Measurements from ENCODE around the gene ICOS. TPM values are rescaled to one million over a fixed set of nuclear protein-coding genes. Genes with fewer than 3 reads are reported as not detected.

The ICOS gene
- total and polyA plus RNA-seq, 9 of the 15 experiments (the other 6 are each of a cell fraction or from before 2014, with no cell fraction given): not detected

DNA sequence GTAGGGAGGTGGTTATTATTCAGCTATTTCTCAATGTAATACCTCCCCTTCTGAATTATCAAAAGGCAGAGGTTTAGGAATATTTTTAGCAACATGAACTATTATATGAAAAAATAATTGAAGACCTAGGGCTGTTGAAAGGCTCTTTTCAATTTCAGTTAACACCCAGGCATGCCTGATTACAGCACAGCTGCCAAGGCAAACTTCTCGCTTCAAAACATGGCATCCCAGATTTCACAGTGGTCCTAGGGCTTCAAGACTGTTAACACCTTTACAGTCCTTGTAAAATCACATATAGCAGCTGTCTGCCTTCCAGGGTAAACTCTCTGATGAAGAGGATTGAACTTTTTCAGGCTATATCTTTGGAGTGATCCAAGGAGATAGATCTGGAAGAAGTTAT, 45.8 kb upstream of the ICOS start:
- FAIRE-seq (no peak), ATAC-seq (no peak), DNase-seq (ENCODE audit: extremely low read depth in 1 of 4, low spot score in 3 of 4) (no peak)
- no peaks in the 10 kb centered on the region for H3K36me3 ChIP-seq (ENCODE audit: control insufficient read depth, insufficient read depth, low read length)
- H3K9ac ChIP-seq (ENCODE audit: insufficient read depth in 1 of 2, low read depth in 2 of 2, low read length in 2 of 2): no peak overlapping the region
- no peak overlapping the region for H3K4me2 ChIP-seq (ENCODE audit: insufficient read depth, low read length)
- BruUV-seq (replicated peaks): no TSS peak
- POLR2A ChIA-PET: no interaction called here
- CTCF ChIA-PET (ENCODE audit: low intra/inter-chr PET ratio): no interaction called here
- no peaks in the 10 kb centered on the region for H3K79me2 ChIP-seq (ENCODE audit: control insufficient read depth, insufficient read depth, low read length)
- H3K4me3 ChIP-seq: no peak overlapping the region
- no peak overlapping the region for H3K27ac ChIP-seq (ENCODE audit: extremely low read depth, low read depth, low read length)
- H3K9me3 ChIP-seq (replicated peaks; ENCODE audit: control insufficient read depth, insufficient read depth, low read depth, low read length): no peaks in the 10 kb centered on the region
- H4K20me1 ChIP-seq (replicated peaks; ENCODE audit: control insufficient read depth, insufficient read depth, low read length): no peaks in the 10 kb centered on the region
- in situ Hi-C loops (cut with MboI) (no loop called here), intact Hi-C loops (cut with micrococcal nuclease) (no loop called here)
- no peaks in the 10 kb centered on the region for H3K9me1 ChIP-seq (ENCODE audit: control insufficient read depth, insufficient read depth, low read length)
- H2AFZ ChIP-seq (ENCODE audit: low read depth, low read length): no peak overlapping the region
- WGBS (ENCODE audit: insufficient coverage, low coverage, missing lambda C conversion rate): 0% methylated on average over 1 of the region's 1 CpG
- H3K4me1 ChIP-seq (replicated peaks in 1 of 2; ENCODE audit: control insufficient read depth in 2 of 2, insufficient read depth in 2 of 2, low read length in 2 of 2): no peaks in the 10 kb centered on the region
- no peaks in the 10 kb centered on the region for H3K27me3 ChIP-seq (ENCODE audit: control insufficient read depth in 2 of 2, insufficient read depth in 2 of 2, low read length in 2 of 2)
- TF ChIP-seq, protein P1, sequence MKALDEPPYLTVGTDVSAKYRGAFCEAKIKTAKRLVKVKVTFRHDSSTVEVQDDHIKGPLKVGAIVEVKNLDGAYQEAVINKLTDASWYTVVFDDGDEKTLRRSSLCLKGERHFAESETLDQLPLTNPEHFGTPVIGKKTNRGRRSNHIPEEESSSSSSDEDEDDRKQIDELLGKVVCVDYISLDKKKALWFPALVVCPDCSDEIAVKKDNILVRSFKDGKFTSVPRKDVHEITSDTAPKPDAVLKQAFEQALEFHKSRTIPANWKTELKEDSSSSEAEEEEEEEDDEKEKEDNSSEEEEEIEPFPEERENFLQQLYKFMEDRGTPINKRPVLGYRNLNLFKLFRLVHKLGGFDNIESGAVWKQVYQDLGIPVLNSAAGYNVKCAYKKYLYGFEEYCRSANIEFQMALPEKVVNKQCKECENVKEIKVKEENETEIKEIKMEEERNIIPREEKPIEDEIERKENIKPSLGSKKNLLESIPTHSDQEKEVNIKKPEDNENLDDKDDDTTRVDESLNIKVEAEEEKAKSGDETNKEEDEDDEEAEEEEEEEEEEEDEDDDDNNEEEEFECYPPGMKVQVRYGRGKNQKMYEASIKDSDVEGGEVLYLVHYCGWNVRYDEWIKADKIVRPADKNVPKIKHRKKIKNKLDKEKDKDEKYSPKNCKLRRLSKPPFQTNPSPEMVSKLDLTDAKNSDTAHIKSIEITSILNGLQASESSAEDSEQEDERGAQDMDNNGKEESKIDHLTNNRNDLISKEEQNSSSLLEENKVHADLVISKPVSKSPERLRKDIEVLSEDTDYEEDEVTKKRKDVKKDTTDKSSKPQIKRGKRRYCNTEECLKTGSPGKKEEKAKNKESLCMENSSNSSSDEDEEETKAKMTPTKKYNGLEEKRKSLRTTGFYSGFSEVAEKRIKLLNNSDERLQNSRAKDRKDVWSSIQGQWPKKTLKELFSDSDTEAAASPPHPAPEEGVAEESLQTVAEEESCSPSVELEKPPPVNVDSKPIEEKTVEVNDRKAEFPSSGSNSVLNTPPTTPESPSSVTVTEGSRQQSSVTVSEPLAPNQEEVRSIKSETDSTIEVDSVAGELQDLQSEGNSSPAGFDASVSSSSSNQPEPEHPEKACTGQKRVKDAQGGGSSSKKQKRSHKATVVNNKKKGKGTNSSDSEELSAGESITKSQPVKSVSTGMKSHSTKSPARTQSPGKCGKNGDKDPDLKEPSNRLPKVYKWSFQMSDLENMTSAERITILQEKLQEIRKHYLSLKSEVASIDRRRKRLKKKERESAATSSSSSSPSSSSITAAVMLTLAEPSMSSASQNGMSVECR (CRISPR knock-in tag; IDR thresholded peaks at IDR 0.05): no peak
- TF ChIP-seq U2AF1 (optimal IDR thresholded peaks at IDR 0.05; ENCODE audit: low read depth, low read length) (no peak), ZC3H8 (IDR thresholded peaks at IDR 0.05) (no peak), ZNF124 (CRISPR knock-in tag; IDR thresholded peaks at IDR 0.05) (no peak)
- TF ChIP-seq, protein P2, sequence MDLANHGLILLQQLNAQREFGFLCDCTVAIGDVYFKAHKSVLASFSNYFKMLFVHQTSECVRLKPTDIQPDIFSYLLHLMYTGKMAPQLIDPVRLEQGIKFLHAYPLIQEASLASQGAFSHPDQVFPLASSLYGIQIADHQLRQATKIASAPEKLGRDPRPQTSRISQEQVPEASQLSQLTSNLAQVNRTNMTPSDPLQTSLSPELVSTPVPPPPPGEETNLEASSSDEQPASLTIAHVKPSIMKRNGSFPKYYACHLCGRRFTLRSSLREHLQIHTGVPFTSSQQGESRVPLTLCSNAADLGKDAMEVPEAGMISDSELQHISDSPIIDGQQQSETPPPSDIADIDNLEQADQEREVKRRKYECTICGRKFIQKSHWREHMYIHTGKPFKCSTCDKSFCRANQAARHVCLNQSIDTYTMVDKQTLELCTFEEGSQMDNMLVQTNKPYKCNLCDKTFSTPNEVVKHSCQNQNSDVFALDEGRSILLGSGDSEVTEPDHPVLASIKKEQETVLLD (IDR thresholded peaks at IDR 0.05): no peak
- TF ChIP-seq, protein P3, sequence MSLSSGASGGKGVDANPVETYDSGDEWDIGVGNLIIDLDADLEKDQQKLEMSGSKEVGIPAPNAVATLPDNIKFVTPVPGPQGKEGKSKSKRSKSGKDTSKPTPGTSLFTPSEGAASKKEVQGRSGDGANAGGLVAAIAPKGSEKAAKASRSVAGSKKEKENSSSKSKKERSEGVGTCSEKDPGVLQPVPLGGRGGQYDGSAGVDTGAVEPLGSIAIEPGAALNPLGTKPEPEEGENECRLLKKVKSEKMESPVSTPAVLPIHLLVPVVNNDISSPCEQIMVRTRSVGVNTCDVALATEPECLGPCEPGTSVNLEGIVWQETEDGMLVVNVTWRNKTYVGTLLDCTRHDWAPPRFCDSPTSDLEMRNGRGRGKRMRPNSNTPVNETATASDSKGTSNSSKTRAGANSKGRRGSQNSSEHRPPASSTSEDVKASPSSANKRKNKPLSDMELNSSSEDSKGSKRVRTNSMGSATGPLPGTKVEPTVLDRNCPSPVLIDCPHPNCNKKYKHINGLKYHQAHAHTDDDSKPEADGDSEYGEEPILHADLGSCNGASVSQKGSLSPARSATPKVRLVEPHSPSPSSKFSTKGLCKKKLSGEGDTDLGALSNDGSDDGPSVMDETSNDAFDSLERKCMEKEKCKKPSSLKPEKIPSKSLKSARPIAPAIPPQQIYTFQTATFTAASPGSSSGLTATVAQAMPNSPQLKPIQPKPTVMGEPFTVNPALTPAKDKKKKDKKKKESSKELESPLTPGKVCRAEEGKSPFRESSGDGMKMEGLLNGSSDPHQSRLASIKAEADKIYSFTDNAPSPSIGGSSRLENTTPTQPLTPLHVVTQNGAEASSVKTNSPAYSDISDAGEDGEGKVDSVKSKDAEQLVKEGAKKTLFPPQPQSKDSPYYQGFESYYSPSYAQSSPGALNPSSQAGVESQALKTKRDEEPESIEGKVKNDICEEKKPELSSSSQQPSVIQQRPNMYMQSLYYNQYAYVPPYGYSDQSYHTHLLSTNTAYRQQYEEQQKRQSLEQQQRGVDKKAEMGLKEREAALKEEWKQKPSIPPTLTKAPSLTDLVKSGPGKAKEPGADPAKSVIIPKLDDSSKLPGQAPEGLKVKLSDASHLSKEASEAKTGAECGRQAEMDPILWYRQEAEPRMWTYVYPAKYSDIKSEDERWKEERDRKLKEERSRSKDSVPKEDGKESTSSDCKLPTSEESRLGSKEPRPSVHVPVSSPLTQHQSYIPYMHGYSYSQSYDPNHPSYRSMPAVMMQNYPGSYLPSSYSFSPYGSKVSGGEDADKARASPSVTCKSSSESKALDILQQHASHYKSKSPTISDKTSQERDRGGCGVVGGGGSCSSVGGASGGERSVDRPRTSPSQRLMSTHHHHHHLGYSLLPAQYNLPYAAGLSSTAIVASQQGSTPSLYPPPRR (CRISPR knock-in tag; IDR thresholded peaks at IDR 0.05; ENCODE audit: borderline replicate concordance): no peak
- TF ChIP-seq, protein P4, sequence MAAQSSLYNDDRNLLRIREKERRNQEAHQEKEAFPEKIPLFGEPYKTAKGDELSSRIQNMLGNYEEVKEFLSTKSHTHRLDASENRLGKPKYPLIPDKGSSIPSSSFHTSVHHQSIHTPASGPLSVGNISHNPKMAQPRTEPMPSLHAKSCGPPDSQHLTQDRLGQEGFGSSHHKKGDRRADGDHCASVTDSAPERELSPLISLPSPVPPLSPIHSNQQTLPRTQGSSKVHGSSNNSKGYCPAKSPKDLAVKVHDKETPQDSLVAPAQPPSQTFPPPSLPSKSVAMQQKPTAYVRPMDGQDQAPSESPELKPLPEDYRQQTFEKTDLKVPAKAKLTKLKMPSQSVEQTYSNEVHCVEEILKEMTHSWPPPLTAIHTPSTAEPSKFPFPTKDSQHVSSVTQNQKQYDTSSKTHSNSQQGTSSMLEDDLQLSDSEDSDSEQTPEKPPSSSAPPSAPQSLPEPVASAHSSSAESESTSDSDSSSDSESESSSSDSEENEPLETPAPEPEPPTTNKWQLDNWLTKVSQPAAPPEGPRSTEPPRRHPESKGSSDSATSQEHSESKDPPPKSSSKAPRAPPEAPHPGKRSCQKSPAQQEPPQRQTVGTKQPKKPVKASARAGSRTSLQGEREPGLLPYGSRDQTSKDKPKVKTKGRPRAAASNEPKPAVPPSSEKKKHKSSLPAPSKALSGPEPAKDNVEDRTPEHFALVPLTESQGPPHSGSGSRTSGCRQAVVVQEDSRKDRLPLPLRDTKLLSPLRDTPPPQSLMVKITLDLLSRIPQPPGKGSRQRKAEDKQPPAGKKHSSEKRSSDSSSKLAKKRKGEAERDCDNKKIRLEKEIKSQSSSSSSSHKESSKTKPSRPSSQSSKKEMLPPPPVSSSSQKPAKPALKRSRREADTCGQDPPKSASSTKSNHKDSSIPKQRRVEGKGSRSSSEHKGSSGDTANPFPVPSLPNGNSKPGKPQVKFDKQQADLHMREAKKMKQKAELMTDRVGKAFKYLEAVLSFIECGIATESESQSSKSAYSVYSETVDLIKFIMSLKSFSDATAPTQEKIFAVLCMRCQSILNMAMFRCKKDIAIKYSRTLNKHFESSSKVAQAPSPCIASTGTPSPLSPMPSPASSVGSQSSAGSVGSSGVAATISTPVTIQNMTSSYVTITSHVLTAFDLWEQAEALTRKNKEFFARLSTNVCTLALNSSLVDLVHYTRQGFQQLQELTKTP (IDR thresholded peaks at IDR 0.05; ENCODE audit: low read depth in 1 of 2, partially characterized antibody in 2 of 2): no peak

Measured in K562 (cell line).